HG02763 (cell line): Measurements from ENCODE around the gene TRAPPC6A.

ENCODE experiments used
- ATAC-seq: cut with Tn5 transposase; IDR thresholded peaks from one replicate; pipeline ENCODE4 v1.9.1; 2021; ENCODE audit warnings: mild to moderate bottlenecking, moderate library complexity; ENCODE audit not compliant: unreplicated experiment

TRAPPC6A gene

GRCh38 chr19:45177817-45178261 is at the start of gene TRAPPC6A:
Gene TRAPPC6A (minus strand): TSS chr19:45178237. CDS start chr19:45178218, 19 bp downstream.
- no peak for ATAC-seq

GRCh38 chr19:45224645-45225044 is 46.6 kb upstream of the TRAPPC6A start:
- no peak for ATAC-seq

- ATAC-seq = no peak
These were observed 45.8 kb upstream of the TRAPPC6A start for GRCh38 chr19:45223879-45224278.

GRCh38 chr19:45222724-45223123 is 44.7 kb upstream of the TRAPPC6A start:
- ATAC-seq = no peak

- ATAC-seq = no peak
These were observed 41.1 kb upstream of the TRAPPC6A start for GRCh38 chr19:45218911-45219743.

- ATAC-seq = no peak
These were observed 40.4 kb upstream of the TRAPPC6A start for GRCh38 chr19:45218426-45218825.

GRCh38 chr19:45217957-45218334 is 39.9 kb upstream of the TRAPPC6A start:
- no peak for ATAC-seq

GRCh38 chr19:45217193-45217956 is 39.3 kb upstream of the TRAPPC6A start:
- no peak for ATAC-seq

- ATAC-seq = no peak
These were observed 38.6 kb upstream of the TRAPPC6A start for GRCh38 chr19:45216667-45217066.

- no peak for ATAC-seq
These were observed 37.6 kb upstream of the TRAPPC6A start for GRCh38 chr19:45215391-45216191.

GRCh38 chr19:45213031-45213430 is 35.0 kb upstream of the TRAPPC6A start:
- ATAC-seq = no peak

GRCh38 chr19:45211751-45212381 is 33.8 kb upstream of the TRAPPC6A start:
- ATAC-seq = no peak

- ATAC-seq = no peak
These were observed 28.3 kb upstream of the TRAPPC6A start for GRCh38 chr19:45206328-45206727.

- ATAC-seq = no peak
These were observed 27.8 kb upstream of the TRAPPC6A start for GRCh38 chr19:45205810-45206209.

GRCh38 chr19:45202637-45203036 is 24.6 kb upstream of the TRAPPC6A start:
- ATAC-seq = no peak

- ATAC-seq = no peak
These were observed 22.5 kb upstream of the TRAPPC6A start for GRCh38 chr19:45200568-45200967.

- no peak for ATAC-seq
These were observed 17.7 kb upstream of the TRAPPC6A start for GRCh38 chr19:45195764-45196163.

GRCh38 chr19:45191375-45191774 is 13.3 kb upstream of the TRAPPC6A start:
- ATAC-seq = no peak

- ATAC-seq = no peak
These were observed 11.9 kb upstream of the TRAPPC6A start for GRCh38 chr19:45189971-45190370.

- no peak for ATAC-seq
These were observed 9.5 kb upstream of the TRAPPC6A start for GRCh38 chr19:45187421-45188100.
